Superior temporal gyrus (tissue), 1 donor: ENCODE results near the gene PNPLA7.
"Not testable (repeated sequence)": the region's sequence is repeated elsewhere in the genome, so short reads cannot be mapped to it uniquely, and the experiment has no call there.

Source experiments
- DNase-seq: peaks from one replicate; pipeline ENCODE4 v3.0.0-alpha.2; 2016; ENCODE audit errors: extremely low spot score

PNPLA7 gene

DNA sequence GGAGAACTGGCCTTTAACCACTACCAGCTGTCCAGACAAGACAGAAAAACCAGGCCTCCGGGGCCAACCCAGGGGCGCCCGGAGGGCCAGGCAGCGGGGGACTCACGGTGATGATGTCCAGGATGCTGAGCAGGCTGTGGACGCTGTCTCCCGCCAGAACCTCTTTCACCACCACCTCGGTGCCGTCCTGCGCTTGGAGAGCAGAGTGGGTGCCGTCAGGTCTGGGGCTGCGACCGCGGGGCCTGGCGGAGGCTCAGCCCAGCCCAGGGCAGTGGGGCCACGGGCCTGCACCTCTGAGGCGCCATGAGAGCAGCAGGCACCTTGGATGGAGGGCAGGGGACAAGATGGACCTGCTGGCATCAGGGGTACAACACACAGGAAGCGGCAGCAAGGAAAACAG is 9.7 kb downstream of the PNPLA7 start:
- DNase-seq, result no peak

DNA sequence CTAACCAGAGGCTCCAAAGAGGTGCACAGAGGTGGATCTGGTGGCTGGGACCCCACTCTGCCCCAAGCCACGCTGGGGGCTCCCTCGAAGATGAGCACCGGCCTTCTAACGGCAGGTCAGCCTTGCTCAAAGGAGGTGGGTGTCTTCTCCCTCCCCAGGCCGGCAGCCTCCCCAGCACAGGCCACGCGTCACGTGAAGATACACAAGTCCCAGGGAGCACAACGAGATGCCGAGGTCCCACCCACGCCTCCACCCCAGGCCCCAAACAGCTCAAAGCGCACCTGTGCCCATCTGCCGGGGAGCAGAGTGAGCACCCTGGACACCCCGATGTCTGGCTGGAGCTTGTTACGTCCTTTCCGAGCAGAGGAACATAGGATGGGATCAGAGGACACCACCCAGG is 12.1 kb downstream of the PNPLA7 start:
- DNase-seq, result no peak

DNA sequence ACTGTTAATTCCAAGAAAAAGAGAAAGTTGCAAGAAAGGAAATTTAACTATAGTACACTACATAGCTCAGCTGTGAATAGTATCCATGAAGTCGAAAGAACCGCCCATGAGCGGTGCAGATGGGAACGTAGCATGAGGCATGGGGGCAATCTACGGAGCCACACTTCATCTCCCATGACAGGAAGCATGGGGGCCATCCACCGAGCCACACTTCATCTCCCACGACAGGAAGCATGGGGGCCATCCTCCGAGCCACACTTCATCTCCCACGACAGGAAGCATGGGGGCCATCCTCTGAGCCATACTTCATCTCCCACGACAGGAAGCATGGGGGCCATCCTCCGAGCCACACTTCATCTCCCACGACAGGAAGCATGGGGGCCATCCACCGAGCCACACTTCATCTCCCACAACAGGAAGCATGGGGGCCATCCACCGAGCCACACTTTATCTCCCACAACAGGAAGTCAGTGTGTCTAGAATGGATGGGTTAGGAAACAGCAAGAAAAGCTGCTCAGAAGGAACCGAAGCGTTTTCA is 13.5 kb downstream of the PNPLA7 start:
- not testable (repeated sequence) for DNase-seq

DNA sequence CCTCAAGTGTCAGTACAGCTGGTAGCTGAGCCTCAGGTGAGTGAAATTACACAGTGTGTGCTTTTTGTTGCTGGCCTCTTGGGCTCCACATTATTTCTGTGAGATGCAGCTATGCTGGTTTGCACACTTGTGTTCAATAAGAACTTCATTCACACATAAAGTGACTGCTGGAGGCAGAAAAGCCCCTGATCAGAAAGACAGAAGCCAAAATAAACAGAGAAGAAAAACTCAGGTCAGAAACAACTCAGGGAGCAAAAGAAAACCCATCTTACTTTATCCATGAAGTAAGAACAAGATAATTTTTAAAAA is 15.1 kb downstream of the PNPLA7 start:
- no peak for DNase-seq

DNA sequence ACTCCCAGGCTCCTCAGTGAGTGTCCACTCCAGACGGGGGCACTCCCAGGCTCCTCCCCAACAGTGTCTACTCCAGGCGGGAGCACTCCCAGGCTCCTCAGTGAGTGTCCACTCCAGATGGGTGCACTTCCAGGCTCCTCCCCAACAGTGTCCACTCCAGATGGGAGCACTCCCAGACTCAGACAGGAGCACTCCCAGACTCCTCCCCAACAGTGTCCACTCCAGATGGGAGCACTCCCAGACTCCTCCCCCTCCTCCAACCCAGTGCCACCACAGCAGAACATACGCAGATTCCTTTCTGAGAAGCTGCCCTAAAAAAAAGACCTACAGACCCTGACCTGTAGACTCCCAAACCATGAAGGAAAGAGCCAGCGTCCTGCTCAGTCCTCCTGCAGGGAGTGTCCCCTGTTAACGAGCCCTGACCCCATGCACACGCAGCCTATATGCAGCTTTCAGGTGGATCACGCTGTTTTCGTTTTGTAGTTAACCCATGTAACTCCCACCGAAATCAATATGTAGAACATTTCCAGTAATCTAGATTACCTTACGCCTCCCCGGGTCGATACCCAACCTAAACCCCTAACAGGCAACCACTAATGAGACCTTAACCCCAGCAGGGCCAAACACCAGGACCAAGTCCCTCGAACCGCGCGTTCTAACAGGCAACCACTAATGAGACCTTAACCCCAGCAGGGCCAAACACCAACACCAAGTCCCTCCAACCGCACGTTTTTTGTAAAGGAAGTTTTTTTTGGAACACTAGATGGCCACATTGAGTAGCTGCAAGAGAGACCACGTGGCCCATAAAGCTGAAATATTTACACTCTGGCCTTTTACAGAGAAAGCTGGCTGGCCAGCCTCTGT is 15.7 kb downstream of the PNPLA7 start:
- DNase-seq, result peak; percentile 63

DNA sequence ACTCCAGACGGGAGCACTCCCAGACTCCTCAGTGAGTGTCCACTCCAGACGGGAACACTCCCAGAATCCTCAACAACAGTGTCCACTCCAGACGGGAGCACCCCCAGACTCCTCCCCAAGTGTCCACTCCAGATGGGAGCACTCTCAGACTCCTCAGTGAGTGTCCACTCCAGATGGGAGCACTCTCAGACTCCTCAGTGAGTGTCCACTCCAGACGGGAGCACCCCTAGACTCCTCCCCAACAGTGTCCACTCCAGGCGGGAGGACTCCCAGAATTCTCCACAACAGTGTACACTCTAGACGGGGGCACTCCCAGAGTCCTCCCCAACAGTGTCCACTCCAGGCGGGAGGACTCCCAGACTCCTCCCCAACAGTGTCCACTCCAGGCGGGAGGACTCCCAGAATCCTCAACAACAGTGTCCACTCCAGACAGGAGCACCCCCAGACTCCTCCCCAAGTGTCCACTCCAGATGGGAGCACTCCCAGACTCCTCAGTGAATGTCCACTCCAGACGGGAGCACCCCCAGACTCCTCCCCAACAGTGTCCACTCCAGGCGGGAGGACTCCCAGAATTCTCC is 17.2 kb downstream of the PNPLA7 start:
- not testable (repeated sequence) for DNase-seq

DNA sequence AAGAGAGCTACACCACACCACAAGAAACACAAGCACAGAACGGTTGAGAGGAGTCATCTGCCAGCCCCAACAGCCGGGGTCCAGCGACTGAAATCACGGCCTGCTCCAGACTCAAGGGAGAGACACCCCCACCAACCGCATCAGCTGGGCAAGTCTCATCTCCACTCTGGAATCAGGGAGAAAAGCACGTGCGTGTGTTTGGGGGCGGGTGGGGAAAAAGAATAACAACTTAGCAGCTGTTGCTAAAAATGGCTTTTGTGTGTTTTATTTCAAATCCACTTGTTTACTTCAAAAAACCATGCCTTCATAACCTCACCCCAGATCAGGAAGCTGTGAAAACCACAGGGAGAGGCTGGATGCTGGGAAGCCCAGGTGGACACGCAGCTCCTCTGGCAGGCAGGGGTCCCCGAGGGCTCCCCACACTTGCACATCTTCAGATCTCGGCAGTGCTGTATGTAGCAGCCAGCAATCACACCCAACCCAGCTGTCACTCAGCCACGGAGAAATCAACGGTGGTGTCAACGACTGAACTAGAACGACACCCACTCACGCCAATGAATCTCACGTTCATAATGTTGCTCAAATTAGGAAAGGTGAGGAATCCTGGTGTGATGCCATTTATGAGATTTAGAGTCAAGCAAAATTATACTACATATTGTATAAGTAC is 19.0 kb downstream of the PNPLA7 start:
- no peak for DNase-seq

DNA sequence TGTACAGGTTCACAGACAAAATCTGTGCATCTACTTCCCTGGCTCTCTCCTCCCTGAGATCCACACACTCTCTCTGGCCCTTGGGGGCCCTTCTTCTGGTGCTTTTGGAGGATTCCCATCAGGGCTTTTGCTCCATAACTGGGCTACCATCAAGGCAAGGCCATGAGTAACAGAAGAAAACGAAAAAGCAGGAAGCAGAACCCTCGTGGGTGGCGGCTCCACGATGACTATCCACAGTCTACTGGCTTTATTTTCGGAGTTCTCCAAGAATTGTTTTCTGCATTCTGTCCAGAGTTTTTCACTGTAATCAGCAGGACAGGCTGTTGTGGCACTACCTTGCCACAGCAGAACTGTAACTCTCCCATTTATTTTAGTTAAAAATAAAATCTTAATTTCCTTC is 19.9 kb downstream of the PNPLA7 start:
- DNase-seq, result no peak

DNA sequence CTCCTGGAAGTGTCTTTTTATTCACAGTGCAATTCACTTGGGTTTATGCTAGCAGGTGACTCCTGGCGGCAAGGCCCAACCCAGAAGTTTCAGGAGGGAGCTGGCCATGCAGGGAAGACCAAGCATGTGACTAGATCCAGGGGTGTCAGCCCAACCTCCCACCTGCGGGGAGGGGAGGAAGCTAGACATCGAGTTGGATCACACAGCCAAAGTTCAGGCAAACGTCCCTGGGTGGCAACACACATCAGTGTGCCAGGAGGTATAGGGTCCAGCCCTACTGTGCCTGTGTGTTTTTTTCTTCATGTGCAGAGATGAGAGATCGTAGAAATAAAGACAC is 25.3 kb downstream of the PNPLA7 start:
- no peak for DNase-seq

DNA sequence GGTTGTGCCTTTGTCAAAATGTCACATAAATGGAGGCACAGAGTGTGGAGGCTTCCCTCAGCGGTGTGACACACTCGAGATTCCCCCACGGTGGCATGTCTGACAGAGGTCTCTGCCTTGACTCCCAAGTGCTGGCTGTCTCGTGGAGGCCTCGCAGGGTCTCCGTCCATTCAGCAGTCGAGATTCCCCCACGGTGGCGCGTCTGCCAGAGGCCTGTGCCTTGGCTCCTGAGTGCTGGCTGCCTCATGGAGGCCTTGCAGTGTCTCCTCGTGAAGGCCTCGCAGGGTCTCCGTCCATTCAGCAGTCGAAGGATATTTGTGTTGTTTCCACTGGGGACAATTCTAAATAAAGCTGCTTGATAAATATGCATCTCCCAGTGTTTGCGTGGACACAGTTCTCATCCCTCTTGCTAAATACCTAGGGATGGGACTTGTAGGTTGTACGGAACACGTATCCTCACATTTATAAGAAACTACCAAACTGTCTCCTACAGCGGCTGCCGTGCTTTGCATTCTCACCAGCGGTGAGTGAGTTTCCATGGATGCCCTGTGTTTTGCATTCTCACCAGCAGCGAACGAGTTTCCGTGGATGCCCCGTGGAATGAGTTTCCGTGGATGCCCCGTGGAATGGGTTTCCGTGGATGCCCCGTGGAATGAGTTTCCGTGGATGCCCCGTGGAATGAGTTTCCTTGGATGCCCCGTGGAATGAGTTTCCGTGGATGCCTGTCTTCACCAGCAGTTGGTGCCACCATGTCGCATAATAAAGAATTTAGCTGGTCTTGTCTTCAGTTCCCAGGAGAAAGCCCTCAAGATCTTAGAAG is 25.8 kb downstream of the PNPLA7 start:
- no peak for DNase-seq

DNA sequence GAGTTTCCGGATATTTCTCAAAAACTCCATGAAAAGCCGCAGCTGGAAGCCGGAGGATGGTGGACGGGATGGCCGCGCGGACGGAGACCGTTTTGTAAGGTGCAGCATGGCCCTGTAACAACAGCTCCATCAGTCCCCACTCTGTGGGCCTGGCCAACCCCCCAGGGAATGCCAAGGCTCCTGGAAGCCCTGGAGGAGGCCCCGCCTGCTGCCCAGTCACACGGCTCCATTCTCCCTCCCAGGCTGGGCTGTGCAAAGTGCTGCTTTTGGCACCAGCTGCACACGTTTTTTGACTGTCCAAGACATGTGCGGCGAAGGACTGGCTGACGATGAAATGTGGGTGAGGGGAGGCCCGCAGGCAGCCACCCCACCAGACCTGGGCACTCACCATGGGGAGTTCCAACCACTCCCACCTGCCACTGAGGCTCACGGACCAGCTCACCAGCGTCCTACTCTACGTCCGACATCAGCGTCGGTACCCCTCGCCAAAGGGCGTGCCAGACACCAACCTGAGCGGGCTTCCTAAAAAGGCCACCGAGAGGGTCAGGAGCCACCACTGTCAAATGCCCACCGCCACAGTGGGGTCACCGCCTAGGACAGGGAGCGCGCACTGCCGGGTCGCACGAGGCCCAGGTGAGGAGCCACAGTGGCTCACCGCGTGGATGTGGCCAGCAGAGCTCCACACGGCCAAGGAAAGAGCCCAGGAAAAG is 27.3 kb downstream of the PNPLA7 start:
- no peak for DNase-seq

DNA sequence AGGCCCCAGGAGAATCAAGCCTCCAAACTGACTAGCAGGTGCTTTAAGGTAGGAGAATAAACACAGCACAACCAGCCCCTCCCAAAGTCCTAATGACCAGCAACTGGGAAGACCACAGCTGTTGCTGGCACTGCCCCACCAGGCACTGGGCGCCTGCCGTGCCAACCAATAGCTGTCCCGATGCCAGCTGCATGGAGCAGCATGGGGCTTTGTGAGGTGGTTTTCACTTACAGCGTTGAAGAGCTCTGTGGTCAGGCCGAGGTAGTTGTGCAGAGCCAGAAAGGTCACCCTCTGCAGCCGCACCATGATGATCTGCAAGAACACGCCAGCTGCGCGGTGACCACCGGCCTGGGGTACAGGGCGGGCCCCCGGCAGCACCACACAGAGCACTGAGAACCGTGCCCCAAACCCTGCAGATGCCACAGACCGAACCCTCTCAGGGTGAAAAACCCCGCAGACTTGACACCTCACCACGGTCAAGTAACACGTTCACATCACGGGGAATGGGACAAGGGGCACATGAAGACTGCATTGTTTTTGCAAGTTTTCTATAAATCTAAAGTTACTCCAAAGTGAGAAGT is 28.7 kb downstream of the PNPLA7 start:
- DNase-seq, result no peak

DNA sequence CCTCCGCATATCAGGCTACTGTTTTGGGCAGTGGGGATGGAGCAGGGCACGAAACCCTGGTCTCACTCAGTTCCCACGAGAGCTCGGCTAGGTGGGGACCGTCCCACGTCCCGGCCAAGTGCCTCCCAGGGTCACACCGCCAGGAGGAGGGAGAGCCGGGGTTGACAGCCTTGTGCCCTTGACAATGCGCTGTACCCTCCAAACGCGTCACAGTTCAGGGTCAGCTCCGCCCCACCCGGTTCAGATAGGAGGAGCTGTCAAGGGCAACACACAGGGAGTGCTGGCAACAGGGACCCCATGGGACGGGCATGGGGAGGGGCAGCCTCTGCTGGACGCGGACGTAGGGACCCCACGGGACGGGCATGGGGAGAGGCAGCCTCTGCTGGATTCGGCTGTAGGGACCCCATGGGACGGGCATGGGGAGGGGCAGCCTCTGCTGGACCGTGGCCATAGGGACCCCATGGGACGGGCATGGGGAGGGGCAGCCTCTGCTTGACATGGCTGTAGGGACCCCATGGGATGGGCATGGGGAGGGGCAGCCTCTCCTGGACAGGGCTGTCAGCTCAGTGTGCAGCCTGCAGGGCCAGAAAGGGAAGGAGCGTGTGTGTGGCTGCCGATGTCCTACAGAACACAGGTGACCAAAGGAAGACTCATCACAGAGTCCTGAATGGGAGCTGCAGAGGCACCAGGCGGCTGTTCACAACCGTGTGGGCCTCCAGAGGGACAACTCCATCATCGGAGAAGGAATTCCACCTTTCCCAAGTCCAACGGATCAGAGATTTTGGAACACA is 29.4 kb downstream of the PNPLA7 start:
- no peak for DNase-seq

DNA sequence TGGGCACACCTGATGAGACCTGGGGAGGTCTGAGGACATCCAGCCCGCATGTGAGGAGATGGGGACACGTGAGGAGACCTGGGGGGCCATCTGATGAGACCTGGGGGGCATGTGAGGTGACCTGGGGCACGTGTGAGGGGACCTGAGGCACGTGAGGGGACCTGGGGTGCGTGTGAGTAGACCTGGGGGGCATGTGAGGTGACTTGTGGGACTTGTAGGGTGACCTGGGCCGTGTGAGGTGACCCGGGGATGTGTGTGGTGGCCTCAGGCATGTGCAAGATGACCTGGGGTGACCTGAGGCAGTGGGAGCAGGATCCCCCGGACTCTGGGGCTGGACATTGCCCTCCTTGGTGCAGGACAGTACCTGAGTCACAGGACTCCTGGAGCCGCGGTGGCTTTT is 30.6 kb downstream of the PNPLA7 start:
- DNase-seq, result no peak

DNA sequence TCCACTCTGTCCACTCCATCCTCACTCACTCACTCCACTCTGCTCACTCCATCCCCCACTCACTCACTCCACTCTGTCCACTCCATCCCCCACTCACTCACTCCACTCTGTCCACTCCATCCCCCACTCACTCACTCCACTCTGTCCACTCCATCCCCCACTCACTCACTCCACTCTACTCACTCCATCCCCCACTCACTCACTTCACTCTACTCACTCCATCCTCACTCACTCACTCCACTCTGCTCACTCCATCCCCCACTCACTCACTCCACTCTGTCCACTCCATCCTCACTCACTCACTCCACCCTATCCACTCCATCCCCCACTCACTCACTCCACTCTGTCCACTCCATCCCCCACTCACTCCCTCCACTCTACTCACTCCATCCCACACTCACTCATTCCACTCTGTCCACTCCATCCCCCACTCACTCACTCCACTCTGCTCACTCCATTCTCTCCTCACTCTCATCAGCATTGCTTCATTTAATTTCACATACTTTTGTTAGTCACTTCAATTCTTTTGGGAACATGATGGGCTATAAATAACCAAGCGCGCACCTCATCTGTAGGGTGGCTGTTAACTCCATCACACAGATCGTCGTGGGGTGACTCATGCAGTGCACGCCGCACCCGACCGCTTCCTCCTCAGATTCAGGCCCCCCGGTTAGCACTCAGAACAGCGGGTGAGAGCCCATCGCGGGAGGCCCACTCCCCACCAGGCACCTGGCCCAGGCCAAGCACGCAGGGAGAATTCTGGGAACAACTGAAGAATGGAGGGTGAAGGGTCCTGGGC is 31.3 kb downstream of the PNPLA7 start:
- not testable (repeated sequence) for DNase-seq

DNA sequence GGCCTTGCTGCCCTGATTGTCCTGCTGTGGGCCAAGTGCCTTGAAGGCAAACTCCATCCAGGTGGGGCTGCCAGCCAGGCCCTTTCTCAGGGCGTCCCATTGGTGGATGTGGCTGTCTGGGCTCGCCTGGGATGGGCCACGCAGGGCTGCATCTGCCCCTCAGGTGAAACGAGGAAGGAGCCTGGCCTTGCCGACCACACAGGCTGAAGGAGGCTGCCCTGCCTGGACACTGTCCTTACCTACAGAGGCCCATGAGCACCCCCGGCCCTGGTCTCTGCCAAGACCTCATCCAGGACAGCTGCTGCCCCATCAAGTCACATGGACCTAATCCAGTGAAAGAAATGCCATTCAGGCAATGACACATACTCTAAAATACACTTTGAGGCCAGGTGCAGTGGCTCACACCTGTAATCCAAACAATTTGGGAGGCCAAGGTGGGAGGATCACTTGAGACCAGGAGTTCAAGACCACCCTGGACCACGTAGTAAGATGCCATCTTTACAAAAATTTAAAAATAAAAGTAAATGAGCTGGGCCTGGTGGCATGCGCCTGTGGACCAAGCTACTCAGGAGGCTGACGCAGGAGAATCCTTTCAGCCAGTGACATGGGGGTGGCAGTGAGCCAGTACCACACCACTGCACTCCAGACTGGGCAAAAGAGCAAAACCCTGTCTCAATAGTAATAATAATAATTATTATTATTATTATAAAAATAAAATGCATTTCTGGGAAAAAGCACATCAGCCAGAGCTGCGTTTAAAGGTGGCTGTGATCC is 33.9 kb downstream of the PNPLA7 start:
- DNase-seq, result no peak

DNA sequence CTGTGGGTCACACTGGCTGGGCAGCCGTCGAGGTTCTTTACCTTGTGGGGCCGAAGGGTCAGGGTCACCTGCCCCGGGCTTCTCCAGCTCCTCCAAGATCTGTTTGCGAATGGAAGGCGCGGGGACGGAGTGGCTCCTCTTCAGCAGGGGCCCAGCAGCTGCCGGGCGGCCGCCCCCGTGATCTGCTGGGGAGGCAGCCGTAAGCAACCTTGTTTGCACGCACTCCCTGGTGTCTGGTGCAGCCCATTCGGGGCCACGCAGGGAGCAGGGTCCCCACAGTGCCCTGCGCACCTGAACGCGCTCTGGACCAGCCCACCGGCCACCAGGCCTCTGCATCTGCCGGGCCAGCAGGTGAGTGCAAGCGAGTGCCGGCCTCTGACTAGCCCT is 34.9 kb downstream of the PNPLA7 start:
- DNase-seq, result no peak

DNA sequence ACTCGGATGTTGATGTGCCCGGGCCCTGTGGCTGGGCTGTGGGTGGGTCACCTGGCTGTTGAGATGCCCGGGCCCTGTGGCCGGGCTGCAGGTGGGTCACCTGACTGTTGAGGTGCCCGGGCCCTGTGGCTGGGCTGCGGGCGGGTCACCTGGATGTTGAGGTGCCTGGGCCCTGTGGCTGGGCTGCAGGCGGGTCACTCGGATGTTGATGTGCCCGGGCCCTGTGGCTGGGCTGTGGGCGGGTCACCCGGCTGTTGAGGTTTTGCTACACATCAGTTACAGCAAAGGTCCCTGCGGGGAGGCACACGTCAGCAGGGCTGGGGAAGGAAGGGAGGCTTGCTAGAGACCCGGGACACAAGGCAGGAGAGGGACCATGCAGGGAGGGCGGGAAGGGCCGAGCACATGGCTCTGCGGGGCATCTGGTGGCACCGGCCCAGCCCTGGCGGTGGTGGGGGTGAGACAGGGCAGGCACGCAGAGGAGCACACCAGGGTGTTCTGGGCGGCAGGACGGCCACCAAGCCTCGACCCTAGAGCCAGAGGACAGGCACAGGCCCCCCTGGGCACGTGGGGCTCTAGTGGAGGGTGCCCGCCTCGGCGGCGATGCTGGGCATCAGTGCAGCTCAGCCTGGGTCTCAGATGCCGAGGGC is 35.4 kb downstream of the PNPLA7 start:
- DNase-seq, result no peak
